T-helper 1 cell treated with Interleukin-12 subunit alpha and Interleukin-12 subunit beta and Interleukin-4 antibody, amounts not matched to agents 30 μg/mL and 1 μg/mL, for 36 hours (primary cell): Measurements from ENCODE around the gene RANBP1.
"Not testable (repeated sequence)": the region's sequence is repeated elsewhere in the genome, so short reads cannot be mapped to it uniquely, and the experiment has no call there.

ENCODE experiments used
- H3K27ac Mint-ChIP-seq: one replicate; pipeline ENCODE4 v1.8.0; 2021; ENCODE audit warnings: mild to moderate bottlenecking, mixed read lengths
- H3K27me3 Mint-ChIP-seq: one replicate; pipeline ENCODE4 v1.8.0; 2021; ENCODE audit warnings: low read depth, mixed read lengths
- H3K36me3 Mint-ChIP-seq: one replicate; pipeline ENCODE4 v1.8.0; 2021; ENCODE audit warnings: low read depth, mixed read lengths
- H3K4me1 Mint-ChIP-seq: one replicate; pipeline ENCODE4 v1.8.0; 2021; ENCODE audit warnings: low read depth, mixed read lengths
- H3K4me3 Mint-ChIP-seq: one replicate; pipeline ENCODE4 v1.8.0; 2021; ENCODE audit warnings: mild to moderate bottlenecking, moderate library complexity, mixed read lengths
- H3K9me3 Mint-ChIP-seq: one replicate; pipeline ENCODE4 v1.8.0; 2021; ENCODE audit warnings: mixed read lengths

The RANBP1 gene

DNA sequence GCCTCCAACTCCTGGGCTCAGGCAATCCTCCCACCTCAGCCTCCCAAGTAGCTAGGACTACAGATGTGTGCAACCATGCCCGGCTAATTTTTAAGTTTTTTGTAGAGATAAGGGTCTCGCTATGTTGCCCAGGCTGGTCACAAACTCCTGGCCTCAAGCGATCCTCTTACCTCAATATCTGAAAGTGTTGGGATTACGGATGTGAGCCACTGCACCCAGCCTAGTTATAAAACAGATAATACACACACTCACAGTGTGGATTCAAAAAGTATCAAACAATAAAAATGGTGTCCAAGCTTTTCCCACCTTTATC is 35.3 kb downstream of the RANBP1 start:
- no peak overlapping the region for H3K4me3 Mint-ChIP-seq
- no peak overlapping the region for H3K27ac Mint-ChIP-seq
- no peaks in the 10 kb centered on the region for H3K9me3 Mint-ChIP-seq
- H3K36me3 Mint-ChIP-seq: no peaks in the 10 kb centered on the region
- H3K4me1 Mint-ChIP-seq: no peaks in the 10 kb centered on the region
- no peaks in the 10 kb centered on the region for H3K27me3 Mint-ChIP-seq

DNA sequence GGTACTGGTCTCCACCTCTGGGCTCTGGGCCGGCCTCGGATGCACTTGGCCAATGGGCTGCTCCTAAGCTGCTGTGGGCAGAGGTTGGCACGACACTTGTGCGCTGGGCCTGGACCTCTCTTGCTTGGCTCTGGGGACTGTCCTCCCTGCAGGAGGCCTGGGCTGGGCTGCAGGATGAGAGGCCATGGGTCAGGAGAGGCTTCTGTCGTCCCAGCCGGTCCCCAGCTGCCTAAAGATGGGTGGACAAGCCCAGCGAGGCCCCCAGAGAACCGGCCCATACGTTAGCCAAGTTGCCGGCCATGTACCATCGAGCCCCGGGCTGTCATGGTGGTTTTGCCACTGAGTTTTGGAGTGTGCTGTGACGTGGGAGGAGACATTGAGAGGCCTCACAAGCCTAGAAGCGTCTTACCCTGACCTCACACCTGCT is 36.6 kb downstream of the RANBP1 start:
- no peak overlapping the region for H3K4me3 Mint-ChIP-seq
- H3K27ac Mint-ChIP-seq: no peak overlapping the region
- H3K9me3 Mint-ChIP-seq: no peaks in the 10 kb centered on the region
- H3K36me3 Mint-ChIP-seq: no peaks in the 10 kb centered on the region
- H3K27me3 Mint-ChIP-seq: no peaks in the 10 kb centered on the region
- peaks cover 2% of the 10 kb centered on the region for H3K4me1 Mint-ChIP-seq

DNA sequence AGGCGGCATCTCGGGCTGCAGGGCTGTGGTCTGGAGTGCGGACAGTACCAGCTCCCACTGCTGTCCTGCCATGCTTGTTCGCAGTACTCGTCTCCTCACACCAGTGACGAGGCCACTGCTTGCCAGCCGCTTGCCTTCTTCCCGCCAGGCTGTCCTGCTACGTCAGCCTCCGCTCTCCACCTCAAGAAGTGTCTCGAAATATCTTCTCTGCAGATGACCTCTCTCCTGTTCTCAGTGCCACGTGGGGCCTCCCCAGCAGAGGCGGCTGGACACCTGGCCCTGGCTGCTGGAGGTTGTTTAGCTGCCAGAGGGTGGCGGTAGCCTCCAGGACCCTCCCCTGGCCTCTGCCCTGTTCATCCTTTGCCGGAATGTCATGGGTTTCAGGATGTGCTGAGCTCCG is 38.0 kb downstream of the RANBP1 start:
- no peaks in the 10 kb centered on the region for H3K27me3 Mint-ChIP-seq
- no peak overlapping the region for H3K4me3 Mint-ChIP-seq
- peaks cover 2% of the 10 kb centered on the region for H3K4me1 Mint-ChIP-seq
- H3K36me3 Mint-ChIP-seq: no peaks in the 10 kb centered on the region
- no peaks in the 10 kb centered on the region for H3K9me3 Mint-ChIP-seq
- no peak overlapping the region for H3K27ac Mint-ChIP-seq

DNA sequence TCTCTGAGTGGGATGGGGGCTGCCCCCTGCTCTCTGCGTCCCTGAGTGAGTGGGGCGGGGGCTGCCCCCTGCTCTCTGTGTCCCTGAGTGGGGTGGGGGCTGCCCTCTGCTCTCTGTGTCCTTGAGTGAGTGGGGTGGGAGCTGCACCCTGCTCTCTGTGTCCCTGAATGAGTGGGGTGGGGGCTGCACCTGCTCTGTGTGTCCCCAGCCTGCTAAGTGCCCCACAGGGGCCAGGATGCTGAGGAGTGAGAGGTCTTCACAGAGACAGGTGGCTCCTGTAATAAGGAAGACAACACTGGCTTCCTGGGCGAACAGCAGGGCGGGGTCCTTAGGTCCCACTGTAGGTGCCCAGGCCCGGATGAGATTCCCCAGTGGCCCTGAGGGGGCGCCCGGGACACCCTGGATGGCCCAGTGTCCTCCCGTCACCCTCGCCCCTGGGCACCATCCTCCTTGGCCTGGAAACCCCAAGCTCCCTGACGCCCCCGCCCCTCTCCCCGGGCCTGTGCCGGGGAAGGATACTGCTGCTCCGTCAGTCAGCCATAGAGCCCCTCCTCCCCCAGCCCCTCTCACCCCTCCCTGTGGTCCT is 38.8 kb downstream of the RANBP1 start:
- H3K4me3 Mint-ChIP-seq: no peak overlapping the region
- no peaks in the 10 kb centered on the region for H3K9me3 Mint-ChIP-seq
- no peak overlapping the region for H3K27ac Mint-ChIP-seq
- H3K4me1 Mint-ChIP-seq: peaks cover 2% of the 10 kb centered on the region
- H3K27me3 Mint-ChIP-seq: no peaks in the 10 kb centered on the region
- H3K36me3 Mint-ChIP-seq: no peaks in the 10 kb centered on the region

DNA sequence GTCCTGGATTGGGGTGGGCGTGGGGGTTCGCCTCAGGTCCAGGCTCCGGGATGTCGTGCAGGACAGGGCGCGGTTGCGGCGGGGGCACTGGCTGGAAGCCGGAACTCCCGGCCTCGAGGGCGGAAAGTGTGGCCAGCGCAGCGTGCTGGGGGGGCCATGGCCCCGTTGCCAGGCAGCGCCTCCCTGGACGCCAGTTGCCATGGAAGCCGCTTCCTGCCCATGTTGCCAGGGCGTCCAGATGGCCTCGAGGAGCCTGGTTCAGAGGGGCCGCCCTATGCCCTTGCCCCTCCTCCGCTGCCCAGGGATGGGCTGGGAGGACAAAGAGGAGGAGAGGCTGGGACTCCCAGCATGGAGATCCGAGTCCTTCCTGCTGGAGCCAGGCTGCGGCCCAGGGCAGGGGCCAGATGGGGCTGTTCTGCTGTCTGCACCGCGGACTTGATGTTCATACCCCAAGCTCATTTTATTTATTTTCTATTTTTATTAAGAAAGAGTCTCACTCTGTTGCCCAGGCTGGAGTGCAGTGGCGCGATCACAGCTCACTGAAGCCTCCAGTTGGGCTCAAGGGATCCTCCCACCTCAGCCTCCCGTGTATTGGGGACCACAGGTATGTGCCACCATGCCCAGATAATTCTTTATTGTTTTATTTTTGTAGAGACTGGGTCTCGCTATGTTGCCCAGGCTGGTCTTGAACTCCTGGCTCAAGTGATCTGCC is 39.6 kb downstream of the RANBP1 start:
- no peak overlapping the region for H3K27ac Mint-ChIP-seq
- H3K4me3 Mint-ChIP-seq: no peak overlapping the region
- H3K36me3 Mint-ChIP-seq: no peaks in the 10 kb centered on the region
- H3K9me3 Mint-ChIP-seq: no peaks in the 10 kb centered on the region
- peaks cover 2% of the 10 kb centered on the region for H3K4me1 Mint-ChIP-seq
- H3K27me3 Mint-ChIP-seq: no peaks in the 10 kb centered on the region

DNA sequence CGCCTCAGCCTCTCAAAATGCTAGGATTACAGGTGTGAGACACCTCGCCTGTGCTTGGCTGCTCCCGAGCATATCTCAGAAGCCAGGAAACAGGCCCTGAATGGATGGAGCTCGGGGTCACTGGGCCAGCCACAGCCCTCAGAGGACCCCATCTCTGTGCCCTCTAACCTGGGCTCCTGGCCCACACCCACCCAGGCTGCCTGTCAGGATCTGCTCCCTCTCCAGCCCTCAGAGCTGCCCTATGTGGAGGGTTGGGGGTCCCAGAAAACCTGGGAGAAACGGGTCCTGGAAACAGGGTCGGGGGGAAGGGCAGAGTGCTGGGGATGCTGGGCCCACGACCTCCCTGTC is 40.1 kb downstream of the RANBP1 start:
- H3K9me3 Mint-ChIP-seq: no peaks in the 10 kb centered on the region

DNA sequence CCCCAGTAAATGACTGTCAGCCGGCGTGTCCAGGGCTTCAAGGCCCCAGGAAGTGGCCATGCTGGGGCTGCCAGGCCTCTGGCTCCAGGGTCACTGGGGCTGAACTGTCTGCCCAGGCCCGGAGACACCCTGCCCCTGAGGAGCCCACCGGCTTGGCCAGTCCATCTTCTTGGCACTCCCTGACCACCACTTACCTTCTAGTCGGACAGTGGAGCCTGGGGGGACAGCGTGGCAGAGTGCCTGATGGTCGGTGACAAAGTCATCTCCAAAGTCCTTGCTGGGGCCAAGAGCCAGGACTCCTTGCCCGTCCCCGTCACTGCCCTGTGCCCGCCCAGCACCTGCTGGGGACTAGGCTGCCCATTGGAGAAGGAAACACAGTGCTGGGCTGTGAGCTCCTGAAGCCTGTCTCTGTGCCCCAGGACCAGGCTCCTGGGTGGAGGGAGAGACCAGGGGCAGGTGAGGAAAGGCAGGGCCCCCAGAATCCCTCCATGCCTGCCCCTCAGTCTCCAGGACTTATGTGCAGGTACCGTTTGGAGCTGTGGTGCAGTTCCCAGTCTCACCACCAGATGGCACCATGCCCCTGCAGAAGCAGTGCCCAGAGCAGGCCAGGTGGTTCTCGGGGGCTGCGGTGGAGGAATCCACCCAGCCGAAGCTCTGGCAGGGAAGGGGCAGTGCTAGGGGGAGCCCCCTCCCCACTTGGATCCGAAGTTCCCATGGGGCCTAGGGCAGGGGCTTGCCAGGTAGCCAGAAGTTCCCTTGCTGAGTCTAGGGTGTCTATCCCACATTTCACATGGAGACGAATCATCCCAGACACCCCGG is 40.9 kb downstream of the RANBP1 start:
- H3K4me1 Mint-ChIP-seq: peaks cover 2% of the 10 kb centered on the region
- H3K27me3 Mint-ChIP-seq: no peaks in the 10 kb centered on the region
- H3K9me3 Mint-ChIP-seq: no peaks in the 10 kb centered on the region
- no peak overlapping the region for H3K27ac Mint-ChIP-seq
- no peaks in the 10 kb centered on the region for H3K36me3 Mint-ChIP-seq
- H3K4me3 Mint-ChIP-seq: no peak overlapping the region

More for the DNA sequence above, 40.1 kb downstream of the RANBP1 start:
- no peaks in the 10 kb centered on the region for H3K36me3 Mint-ChIP-seq
- H3K4me1 Mint-ChIP-seq: peaks cover 2% of the 10 kb centered on the region
- H3K27me3 Mint-ChIP-seq: no peaks in the 10 kb centered on the region
- H3K4me3 Mint-ChIP-seq: no peak overlapping the region
- no peak overlapping the region for H3K27ac Mint-ChIP-seq

DNA sequence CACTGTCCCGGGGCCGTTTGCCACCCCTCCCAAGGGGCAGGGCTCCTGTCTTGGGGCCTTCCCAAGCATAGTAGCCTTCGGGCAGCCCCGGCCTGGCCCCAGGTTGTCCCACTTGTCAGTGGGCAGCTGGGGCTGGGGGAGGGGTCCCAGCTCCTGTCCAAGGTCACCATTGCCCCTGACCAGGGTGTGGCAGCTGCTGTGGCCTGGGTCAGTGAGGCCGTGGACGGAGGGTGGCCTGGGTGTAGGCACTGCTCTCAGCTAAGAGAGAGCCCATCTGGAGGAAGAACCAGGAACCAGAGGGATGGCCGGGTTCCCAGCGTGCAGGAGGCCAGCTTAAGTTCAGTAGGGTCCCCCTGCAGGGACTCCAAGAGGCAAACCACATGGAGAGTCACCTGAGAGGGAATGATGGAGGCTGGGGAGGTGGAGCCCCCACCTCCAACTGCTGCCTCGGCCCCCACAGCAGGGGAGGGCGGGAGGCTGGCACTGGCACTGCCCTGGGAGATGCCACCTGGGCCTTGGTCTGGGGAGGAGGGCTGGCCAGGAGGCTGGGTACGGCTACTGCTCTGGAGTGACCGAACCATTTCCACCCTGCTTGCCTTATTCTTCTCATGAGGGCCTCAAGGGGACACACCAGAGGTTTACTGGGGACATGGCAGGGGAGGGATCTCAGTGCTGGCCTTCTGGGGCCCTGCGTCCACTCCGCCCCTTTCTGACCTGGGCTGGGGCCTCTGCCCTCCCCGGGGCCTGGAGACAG is 41.7 kb downstream of the RANBP1 start:
- H3K4me1 Mint-ChIP-seq: peaks cover 2% of the 10 kb centered on the region

DNA sequence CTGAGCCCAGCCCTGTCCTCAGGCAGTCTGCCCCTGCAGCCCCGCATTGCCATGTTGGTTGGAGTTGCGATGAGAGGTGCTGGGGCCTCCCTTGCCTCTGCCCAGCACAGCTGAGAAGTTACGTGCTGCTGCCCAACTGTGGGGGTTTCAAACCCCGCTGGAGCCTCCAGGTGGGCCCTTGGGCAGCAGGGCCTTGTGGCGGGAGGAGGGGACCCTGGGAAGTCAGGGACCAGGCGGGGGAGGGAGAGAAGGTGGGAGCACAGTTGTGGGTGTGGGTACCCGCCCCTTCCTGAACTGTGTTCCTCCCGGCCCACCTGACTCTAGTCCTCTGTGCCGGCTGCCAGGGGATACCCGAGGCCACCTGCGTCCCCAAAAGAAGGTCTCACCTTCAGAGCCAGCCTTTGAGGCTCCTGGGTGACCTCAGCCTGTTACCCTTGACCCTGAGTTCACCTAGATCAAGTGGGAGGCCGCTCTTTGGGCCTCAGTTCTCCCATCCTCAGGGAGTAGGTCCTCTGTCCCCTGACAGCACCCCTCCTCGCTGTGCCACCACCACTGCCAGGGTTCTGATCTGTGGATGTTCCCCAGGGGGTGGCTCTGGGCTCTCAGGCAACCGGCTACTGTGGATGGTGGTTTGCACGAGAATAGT is 42.6 kb downstream of the RANBP1 start:
- Mint-ChIP-seq H3K9me3 (no peaks in the 10 kb centered on the region), H3K4me3 (no peak overlapping the region), H3K36me3 (no peaks in the 10 kb centered on the region), H3K4me1 (peaks cover 2% of the 10 kb centered on the region), H3K27ac (no peak overlapping the region), H3K27me3 (no peaks in the 10 kb centered on the region)

More for the DNA sequence above, 41.7 kb downstream of the RANBP1 start:
- Mint-ChIP-seq H3K36me3 (no peaks in the 10 kb centered on the region), H3K27me3 (no peaks in the 10 kb centered on the region), H3K9me3 (no peaks in the 10 kb centered on the region), H3K4me3 (no peak overlapping the region), H3K27ac (no peak overlapping the region)

DNA sequence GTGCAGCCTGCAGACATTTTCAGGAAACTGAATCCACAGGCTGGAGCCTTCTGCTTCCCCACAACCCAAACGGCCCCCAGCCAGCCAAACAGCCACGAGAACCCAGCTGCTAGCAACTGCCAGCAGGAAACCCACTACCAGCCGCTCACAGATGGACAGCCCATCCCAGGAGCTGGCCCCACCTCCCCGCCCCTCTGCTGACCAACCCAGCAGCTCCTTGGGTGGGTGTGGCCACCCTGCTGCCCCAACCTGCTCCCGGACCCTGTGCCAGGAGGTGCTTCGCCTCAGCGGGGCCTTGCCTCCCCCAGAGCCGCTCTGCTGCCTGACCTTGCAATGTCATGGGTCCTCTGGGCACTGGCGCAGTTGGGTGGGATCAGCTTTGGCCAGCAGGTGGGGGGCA is 43.2 kb downstream of the RANBP1 start:
- Mint-ChIP-seq H3K4me3 (no peak overlapping the region), H3K27ac (no peak overlapping the region), H3K27me3 (no peaks in the 10 kb centered on the region), H3K4me1 (peaks cover 2% of the 10 kb centered on the region), H3K36me3 (no peaks in the 10 kb centered on the region), H3K9me3 (peaks cover under 1% of the 10 kb centered on the region)

DNA sequence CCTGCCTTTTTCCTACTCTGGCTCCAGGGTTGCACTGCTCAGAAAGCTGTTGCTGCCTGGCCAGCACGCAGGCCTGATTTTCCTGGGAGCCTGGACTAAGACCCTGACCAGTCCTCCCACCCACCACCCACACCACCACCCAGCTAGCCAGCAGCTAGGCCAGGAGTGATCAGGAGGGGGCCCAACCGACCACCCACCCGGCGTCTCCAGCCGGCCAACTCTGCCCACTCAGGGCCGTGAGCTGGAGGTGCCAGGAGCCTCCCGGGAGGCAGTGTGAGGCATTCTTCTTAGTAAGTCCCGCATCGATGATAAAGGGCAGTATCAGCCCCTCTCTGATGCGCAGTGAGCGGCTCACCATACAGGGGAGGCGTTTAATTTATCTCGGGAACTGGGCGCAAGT is 43.6 kb downstream of the RANBP1 start:
- H3K4me1 Mint-ChIP-seq, H3K36me3 Mint-ChIP-seq, H3K27ac Mint-ChIP-seq, H3K4me3 Mint-ChIP-seq, H3K27me3 Mint-ChIP-seq, H3K9me3 Mint-ChIP-seq: not testable (repeated sequence)

DNA sequence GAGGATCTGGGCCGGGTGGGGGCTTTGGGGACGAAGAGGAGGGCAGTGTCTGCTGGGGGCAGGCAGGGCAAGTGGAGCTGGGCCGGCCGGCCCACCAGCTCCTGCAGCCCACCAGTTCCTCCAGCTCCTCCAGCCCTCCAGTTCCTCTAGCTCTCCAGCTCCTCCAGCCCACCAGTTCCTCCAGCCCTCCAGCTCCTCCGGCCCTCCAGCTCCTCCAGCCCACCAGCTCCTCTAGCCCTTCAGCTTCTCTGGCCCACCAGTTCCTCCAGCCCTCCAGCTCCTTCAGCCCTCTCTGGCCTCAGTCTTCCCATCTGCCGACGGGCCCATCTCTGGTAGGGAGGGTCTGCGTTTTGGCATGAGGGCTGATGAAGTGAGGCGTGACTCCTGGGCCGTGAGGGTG is 44.1 kb downstream of the RANBP1 start:
- peaks cover 2% of the 10 kb centered on the region for H3K36me3 Mint-ChIP-seq
- H3K9me3 Mint-ChIP-seq: peaks cover 4% of the 10 kb centered on the region
- H3K27ac Mint-ChIP-seq: no peak overlapping the region
- H3K4me1 Mint-ChIP-seq: peaks cover 2% of the 10 kb centered on the region
- no peak overlapping the region for H3K4me3 Mint-ChIP-seq
- no peaks in the 10 kb centered on the region for H3K27me3 Mint-ChIP-seq

DNA sequence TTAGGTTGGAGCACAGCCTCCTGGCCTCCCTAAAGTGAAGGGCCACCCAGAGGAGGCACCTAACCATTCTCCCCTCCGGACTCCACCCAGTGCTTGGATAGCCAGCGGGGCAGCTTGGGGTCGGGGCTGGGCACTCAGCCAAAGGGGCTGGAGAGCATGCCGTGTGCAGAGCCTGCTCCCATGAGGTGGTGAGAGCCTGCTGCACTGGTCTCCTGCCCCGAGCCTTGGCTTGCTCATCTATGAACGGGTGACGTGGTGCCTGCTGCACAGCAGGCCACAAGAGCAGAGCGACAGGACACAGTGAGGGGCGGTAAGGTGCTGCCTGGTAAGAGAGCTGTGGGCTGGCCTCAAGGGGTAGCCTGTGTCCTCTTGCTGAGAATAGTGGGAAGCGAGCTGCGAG is 49.0 kb downstream of the RANBP1 start:
- H3K27me3 Mint-ChIP-seq: no peaks in the 10 kb centered on the region
- H3K4me3 Mint-ChIP-seq: no peak overlapping the region
- no peak overlapping the region for H3K27ac Mint-ChIP-seq
- peaks cover 4% of the 10 kb centered on the region for H3K9me3 Mint-ChIP-seq
- H3K4me1 Mint-ChIP-seq: no peaks in the 10 kb centered on the region
- peaks cover 2% of the 10 kb centered on the region for H3K36me3 Mint-ChIP-seq

DNA sequence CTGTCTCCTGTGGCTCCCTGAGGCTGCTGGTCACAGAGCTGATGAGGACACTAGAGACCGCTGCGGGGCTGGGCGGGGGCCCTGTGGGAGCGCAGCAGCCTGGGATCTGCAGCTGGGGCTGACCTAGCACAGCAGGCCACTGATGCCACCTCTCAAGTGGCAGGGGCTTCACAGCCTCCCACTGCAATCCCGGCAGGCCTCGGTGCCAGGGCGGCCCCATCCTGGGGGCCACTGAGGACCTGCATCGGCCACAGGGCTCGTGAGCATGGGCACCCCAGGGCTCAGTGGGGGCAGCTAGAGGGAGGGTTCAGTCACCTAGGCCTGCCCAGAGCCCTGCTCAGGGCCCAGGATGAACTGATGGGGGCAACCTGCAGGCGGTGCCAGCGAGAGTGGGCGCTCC is 49.5 kb downstream of the RANBP1 start:
- Mint-ChIP-seq H3K4me3 (no peak overlapping the region), H3K27me3 (no peaks in the 10 kb centered on the region), H3K9me3 (peaks cover 4% of the 10 kb centered on the region), H3K27ac (no peak overlapping the region), H3K4me1 (no peaks in the 10 kb centered on the region), H3K36me3 (peaks cover 2% of the 10 kb centered on the region)
